A549 (cell line): ENCODE data around the gene NDUFAF5. TPM values are rescaled to one million over a fixed set of nuclear protein-coding genes. Genes with fewer than 3 reads are reported as not detected.

Experiments used
- ATAC-seq, 2 experiments: fragments of 200-7000 bp in 1 of 2; fragments of >200 bp in 1 of 2; cut with Nextera tagmentation in 1 of 2; cut with Tn5 transposase in 1 of 2; 3 replicates each; pipeline versions ENCODE4 v1.8.0 to v1.9.1; 2018 to 2020; ENCODE audit warnings: mild to moderate bottlenecking in 1 of 2, moderate library complexity in 1 of 2
- CTCF ChIA-PET: fragments of 300-600 bp; sonication (Branson Sonifier 250); formaldehyde crosslinking; extraction: SDS; loops from one replicate; lab custom pipeline; 2021; ENCODE audit warnings: antibody characterized with exemption, inconsistent platforms; lab: Yijun Ruan, JAX
- POLR2A ChIA-PET: fragments of 350-600 bp; formaldehyde crosslinking; extraction: SDS; loops from one replicate; lab custom pipeline; 2021; ENCODE audit warnings: antibody characterized with exemption, inconsistent platforms; lab: Yijun Ruan, JAX
- DNase-seq, 2 experiments: peaks; one replicate each; pipeline versions ENCODE4 v3.0.0 to v3.0.0-alpha.2; 2011 to 2016; ENCODE audit warnings: low read depth in 1 of 2, low spot score in 1 of 2
- FAIRE-seq: peaks from 2 replicates; lab custom pipeline; 2011; peaks lifted over from hg19 to GRCh38; lab: Jason Lieb, UNC
- H3K27ac ChIP-seq, 2 experiments: fragments of >200 bp; sonication (Bioruptor Twin); formaldehyde crosslinking; 3 replicates each; pipeline ENCODE4 v1.5.1; 2016 to 2017
- H3K4me1 ChIP-seq: fragments of >200 bp; sonication (Bioruptor Twin); formaldehyde crosslinking; 3 replicates; pipeline ENCODE4 v1.6.1; 2016
- H3K4me2 ChIP-seq: fragments of >200 bp; sonication (Bioruptor Twin); formaldehyde crosslinking; 3 replicates; pipeline ENCODE4 v1.6.1; 2016
- H3K4me3 ChIP-seq: fragments of >200 bp; sonication (Bioruptor Twin); formaldehyde crosslinking; 3 replicates; pipeline ENCODE4 v1.5.1; 2016
- H3K9me3 ChIP-seq: fragments of >200 bp; sonication (Bioruptor Twin); formaldehyde crosslinking; 3 replicates; pipeline ENCODE4 v1.6.1; 2016
- EP300 ChIP-seq, 2 experiments: fragments of >200 bp; sonication (Bioruptor Twin); formaldehyde crosslinking; IDR thresholded peaks; 2 replicates in 1 of 2; 3 replicates in 1 of 2; pipeline ENCODE4 v1.6.1; 2016 to 2017
- ESRRA ChIP-seq: fragments of 150-350 bp; IDR thresholded peaks from 2 replicates; pipeline ENCODE4 v1.6.1; 2014; ENCODE audit warnings: mild to moderate bottlenecking, low read length, borderline replicate concordance
- FOSL2 ChIP-seq, 2 experiments: fragments of 450-650 bp in 1 of 2; fragments of >200 bp in 1 of 2; sonication (Bioruptor Twin) in 1 of 2; formaldehyde crosslinking; IDR thresholded peaks; 2 replicates each; pipeline versions ENCODE4 v1.5.0 to v1.6.1; 2016 to 2020; ENCODE audit warnings: mild to moderate bottlenecking in 1 of 2, moderate library complexity in 1 of 2
- GATA3 ChIP-seq: IDR thresholded peaks from 2 replicates; pipeline ENCODE4 v1.6.1; 2012; ENCODE audit warnings: borderline replicate concordance
- HEYL ChIP-seq: fragments of 250-450 bp; sonication (Bioruptor Pico); IDR thresholded peaks from 2 replicates; pipeline ENCODE4 v1.8.0; 2021; ENCODE audit warnings: mild to moderate bottlenecking, moderate library complexity
- KDM5A ChIP-seq: fragments of 200-600 bp; sonication (generic); IDR thresholded peaks from 2 replicates; pipeline ENCODE4 v1.6.1; 2016; ENCODE audit warnings: antibody characterized with exemption, mild to moderate bottlenecking
- MAFK ChIP-seq: fragments of 450-650 bp; IDR thresholded peaks from 2 replicates; pipeline ENCODE4 v1.6.1; 2014; ENCODE audit not compliant: partially characterized antibody
- NFE2L2 ChIP-seq: fragments of 150-350 bp; conservative IDR thresholded peaks from 2 replicates; pipeline ENCODE4 v1.6.1; 2014; ENCODE audit warnings: low read length
- NPAS2 ChIP-seq: fragments of 250-450 bp; sonication (Bioruptor Pico); IDR thresholded peaks from 2 replicates; pipeline ENCODE4 v1.8.0; 2022; ENCODE audit warnings: mild to moderate bottlenecking, moderate library complexity, borderline replicate concordance
- NR3C1 ChIP-seq: fragments of >200 bp; sonication (Bioruptor Twin); formaldehyde crosslinking; IDR thresholded peaks from 3 replicates; pipeline ENCODE4 v1.6.1; 2017
- RARB ChIP-seq: fragments of 250-450 bp; sonication (Bioruptor Pico); IDR thresholded peaks from 2 replicates; pipeline ENCODE4 v1.8.0; 2021; ENCODE audit warnings: mild to moderate bottlenecking, moderate library complexity
- REST ChIP-seq: fragments of 200-600 bp; sonication (generic); IDR thresholded peaks from 2 replicates; pipeline ENCODE4 v1.6.1; 2016; ENCODE audit warnings: antibody characterized with exemption, mild to moderate bottlenecking, moderate library complexity
- RFX5 ChIP-seq: fragments of 450-650 bp; IDR thresholded peaks from 2 replicates; pipeline ENCODE4 v1.7.1; 2014; ENCODE audit warnings: antibody characterized with exemption, mild to moderate bottlenecking, moderate library complexity
- RNF2 ChIP-seq: fragments of 200-600 bp; sonication (generic); IDR thresholded peaks from 2 replicates; pipeline ENCODE4 v1.6.1; 2016; ENCODE audit warnings: low read depth, mild to moderate bottlenecking, antibody characterized with exemption, moderate library complexity, borderline replicate concordance
- TFCP2L1 ChIP-seq: fragments of 250-450 bp; sonication (Bioruptor Pico); IDR thresholded peaks from 2 replicates; pipeline ENCODE4 v1.5.0; 2021; ENCODE audit warnings: mild to moderate bottlenecking
- WGBS: methylation state at CpG from one replicate; pipeline ENCODE4 v1.1.6; 2017; ENCODE audit errors: missing lambda C conversion rate; 5-methylcytosine and 5-hydroxymethylcytosine counted together
- polyA plus RNA-seq, 4 experiments: library from polyadenylated mRNA; depleted of rRNA in 3 of 4; stranded (reverse); fragments of >200 nt; fragmentation: RNase III in 1 of 4; extraction: RNeasy Plus Mini Kit Qiagen cat#74134 plus additional on column Dnase treatment in 1 of 4; gene quantifications; 2 replicates in 3 of 4; 3 replicates in 1 of 4; pipeline ENCODE4 v1.2.3, GENCODE V29; 2011 to 2017
- TF ChIP-seq, protein P1 (sequence below): fragments of 250-450 bp; sonication (Bioruptor Pico); IDR thresholded peaks from 2 replicates; pipeline ENCODE4 v1.5.0; 2021; ENCODE audit warnings: mild to moderate bottlenecking, moderate library complexity, borderline replicate concordance
- TF ChIP-seq, protein P2 (sequence below): IDR thresholded peaks from 2 replicates; pipeline ENCODE4 v1.6.1; 2012; ENCODE audit warnings: low read depth, borderline replicate concordance
- TF ChIP-seq, protein P3 (sequence below): IDR thresholded peaks from 2 replicates; pipeline ENCODE4 v1.6.1; 2012

NDUFAF5 gene
- polyA plus RNA-seq, 2 of the 4 experiments (the other 2 are of a cell fraction): 29.2 to 53.5 TPM

- TF ChIP-seq MAFK (peak; percentile 77), RARB (CRISPR knock-in tag) (no peak)
- 94% methylated on average over 6 of the region's 6 CpGs for WGBS
- Histone ChIP-seq H3K9me3 (no peaks in the 10 kb centered on the region), H3K4me1 (no peaks in the 10 kb centered on the region), H3K27ac (no peak overlapping the region), H3K4me2 (no peak overlapping the region), H3K4me3 (no peak overlapping the region)
- FAIRE-seq: no peak
- ChIA-PET POLR2A (interaction anchor here (0.6 to 0.8 kb wide), 2 partner anchors 9 to 147 kb away, joined by 3 to 4 read pairs; no protein-coding TSS in a partner anchor), CTCF (interaction anchor here (0.6 to 1.2 kb wide), 3 partner anchors 23 to 841 kb away, joined by 3 read pairs; no protein-coding TSS in a partner anchor)
- no peak for DNase-seq
- ATAC-seq: no peak
Measured at GRCh38 chr20:13794667-13795066, 9.8 kb downstream of the NDUFAF5 start.

DNA sequence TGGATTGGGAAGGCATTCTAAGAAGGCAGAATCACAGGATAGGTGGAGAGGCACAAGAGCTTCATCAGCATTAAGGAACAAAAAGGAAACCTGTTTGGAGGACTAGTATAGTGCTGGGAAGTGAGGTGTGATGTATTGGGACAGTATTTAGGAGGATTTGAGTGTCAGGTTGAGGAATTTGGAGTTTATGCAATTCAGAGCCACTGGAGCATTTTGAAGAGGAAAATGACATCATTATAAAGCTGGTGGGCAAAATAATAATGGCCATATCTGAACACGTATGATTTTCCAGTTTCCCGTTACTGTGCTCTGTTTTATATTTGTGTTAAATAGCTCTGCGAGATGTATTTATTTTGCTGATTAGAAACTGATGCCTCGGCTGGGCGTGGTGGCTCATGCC lies 14.2 kb downstream of the NDUFAF5 start:
- peaks cover 8% of the 10 kb centered on the region for H3K4me1 ChIP-seq
- 88% methylated on average over 5 of the region's 5 CpGs for WGBS
- no peak overlapping the region for H3K4me3 ChIP-seq
- DNase-seq (no peak), FAIRE-seq (no peak), ATAC-seq (no peak)
- no peaks in the 10 kb centered on the region for H3K9me3 ChIP-seq
- no peak for TF ChIP-seq FOSL2 (IDR thresholded peaks at IDR 0.05)
- no peak for TF ChIP-seq FOSL2 (CRISPR knock-in tag; IDR thresholded peaks at IDR 0.05)
- TF ChIP-seq, protein P1, sequence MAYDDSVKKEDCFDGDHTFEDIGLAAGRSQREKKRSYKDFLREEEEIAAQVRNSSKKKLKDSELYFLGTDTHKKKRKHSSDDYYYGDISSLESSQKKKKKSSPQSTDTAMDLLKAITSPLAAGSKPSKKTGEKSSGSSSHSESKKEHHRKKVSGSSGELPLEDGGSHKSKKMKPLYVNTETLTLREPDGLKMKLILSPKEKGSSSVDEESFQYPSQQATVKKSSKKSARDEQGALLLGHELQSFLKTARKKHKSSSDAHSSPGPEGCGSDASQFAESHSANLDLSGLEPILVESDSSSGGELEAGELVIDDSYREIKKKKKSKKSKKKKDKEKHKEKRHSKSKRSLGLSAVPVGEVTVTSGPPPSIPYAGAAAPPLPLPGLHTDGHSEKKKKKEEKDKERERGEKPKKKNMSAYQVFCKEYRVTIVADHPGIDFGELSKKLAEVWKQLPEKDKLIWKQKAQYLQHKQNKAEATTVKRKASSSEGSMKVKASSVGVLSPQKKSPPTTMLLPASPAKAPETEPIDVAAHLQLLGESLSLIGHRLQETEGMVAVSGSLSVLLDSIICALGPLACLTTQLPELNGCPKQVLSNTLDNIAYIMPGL (CRISPR knock-in tag): no peak
- no peak for TF ChIP-seq RFX5
- no peak for TF ChIP-seq NFE2L2
- TF ChIP-seq, protein P2, sequence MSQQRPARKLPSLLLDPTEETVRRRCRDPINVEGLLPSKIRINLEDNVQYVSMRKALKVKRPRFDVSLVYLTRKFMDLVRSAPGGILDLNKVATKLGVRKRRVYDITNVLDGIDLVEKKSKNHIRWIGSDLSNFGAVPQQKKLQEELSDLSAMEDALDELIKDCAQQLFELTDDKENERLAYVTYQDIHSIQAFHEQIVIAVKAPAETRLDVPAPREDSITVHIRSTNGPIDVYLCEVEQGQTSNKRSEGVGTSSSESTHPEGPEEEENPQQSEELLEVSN: no peak
- no peak for TF ChIP-seq ESRRA
- TF ChIP-seq REST: no peak
- no peak for TF ChIP-seq NR3C1
- no peak for TF ChIP-seq KDM5A
- no peak for TF ChIP-seq GATA3
- no peak for TF ChIP-seq RNF2
- TF ChIP-seq NPAS2 (CRISPR knock-in tag): no peak
- TF ChIP-seq TFCP2L1 (CRISPR knock-in tag): no peak
- no peak overlapping the region for H3K27ac ChIP-seq
- no peak overlapping the region for H3K4me2 ChIP-seq
- ChIA-PET CTCF (interaction anchor here (1.3 to 2.0 kb wide), 3 partner anchors 11 to 20 kb away, joined by 5 to 13 read pairs (median 8); no protein-coding TSS in a partner anchor), POLR2A (no interaction called here)

GRCh38 chr20:13799974-13800373 lies 15.1 kb downstream of the NDUFAF5 start:
- no peak overlapping the region for H3K4me3 ChIP-seq
- TF ChIP-seq, protein P3, sequence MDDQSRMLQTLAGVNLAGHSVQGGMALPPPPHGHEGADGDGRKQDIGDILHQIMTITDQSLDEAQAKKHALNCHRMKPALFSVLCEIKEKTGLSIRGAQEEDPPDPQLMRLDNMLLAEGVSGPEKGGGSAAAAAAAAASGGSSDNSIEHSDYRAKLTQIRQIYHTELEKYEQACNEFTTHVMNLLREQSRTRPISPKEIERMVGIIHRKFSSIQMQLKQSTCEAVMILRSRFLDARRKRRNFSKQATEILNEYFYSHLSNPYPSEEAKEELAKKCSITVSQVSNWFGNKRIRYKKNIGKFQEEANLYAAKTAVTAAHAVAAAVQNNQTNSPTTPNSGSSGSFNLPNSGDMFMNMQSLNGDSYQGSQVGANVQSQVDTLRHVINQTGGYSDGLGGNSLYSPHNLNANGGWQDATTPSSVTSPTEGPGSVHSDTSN: no peak
- no peak for TF ChIP-seq NFE2L2
- TF ChIP-seq FOSL2 (IDR thresholded peaks at IDR 0.05): no peak
- TF ChIP-seq FOSL2 (CRISPR knock-in tag; IDR thresholded peaks at IDR 0.05): no peak
- no peak for TF ChIP-seq HEYL (CRISPR knock-in tag)
- TF ChIP-seq KDM5A: no peak
- no peak for TF ChIP-seq EP300 (IDR thresholded peaks at IDR 0.05)
- no peak for TF ChIP-seq RFX5
- no peak for TF ChIP-seq RARB (CRISPR knock-in tag)
- TF ChIP-seq, all 56 proteins: peak for 0
- H3K27ac ChIP-seq: peak overlapping the region in 1 of 2 experiments; percentile 31; a peak in 2 of 6 replicates
- FAIRE-seq (no peak), DNase-seq (no peak), ATAC-seq (0 out of 6 replicates have a peak, but pooled peaks of 1 of the 2 experiments have one; percentile 30)
- ChIA-PET POLR2A (interaction anchor here (0.6 to 1.6 kb wide), 2 partner anchors 8 to 15 kb away, joined by 3 to 7 read pairs; partner anchors contain the start of genes ESF1 and NDUFAF5), CTCF (interaction anchor here (0.8 to 2.0 kb wide), 3 partner anchors 9 to 16 kb away, joined by 3 to 8 read pairs (median 3); no protein-coding TSS in a partner anchor)
- WGBS: 98% methylated on average over 2 of the region's 2 CpGs
- no peaks in the 10 kb centered on the region for H3K9me3 ChIP-seq
- peaks cover 8% of the 10 kb centered on the region for H3K4me1 ChIP-seq
- H3K4me2 ChIP-seq: no peak overlapping the region
